ENCODE data around the gene GSTT2.

GRCh38 chr22:24009227-24010017 is 29.5 kb downstream of the GSTT2 start:
- TF ChIP-seq, protein P1, sequence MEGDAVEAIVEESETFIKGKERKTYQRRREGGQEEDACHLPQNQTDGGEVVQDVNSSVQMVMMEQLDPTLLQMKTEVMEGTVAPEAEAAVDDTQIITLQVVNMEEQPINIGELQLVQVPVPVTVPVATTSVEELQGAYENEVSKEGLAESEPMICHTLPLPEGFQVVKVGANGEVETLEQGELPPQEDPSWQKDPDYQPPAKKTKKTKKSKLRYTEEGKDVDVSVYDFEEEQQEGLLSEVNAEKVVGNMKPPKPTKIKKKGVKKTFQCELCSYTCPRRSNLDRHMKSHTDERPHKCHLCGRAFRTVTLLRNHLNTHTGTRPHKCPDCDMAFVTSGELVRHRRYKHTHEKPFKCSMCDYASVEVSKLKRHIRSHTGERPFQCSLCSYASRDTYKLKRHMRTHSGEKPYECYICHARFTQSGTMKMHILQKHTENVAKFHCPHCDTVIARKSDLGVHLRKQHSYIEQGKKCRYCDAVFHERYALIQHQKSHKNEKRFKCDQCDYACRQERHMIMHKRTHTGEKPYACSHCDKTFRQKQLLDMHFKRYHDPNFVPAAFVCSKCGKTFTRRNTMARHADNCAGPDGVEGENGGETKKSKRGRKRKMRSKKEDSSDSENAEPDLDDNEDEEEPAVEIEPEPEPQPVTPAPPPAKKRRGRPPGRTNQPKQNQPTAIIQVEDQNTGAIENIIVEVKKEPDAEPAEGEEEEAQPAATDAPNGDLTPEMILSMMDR (IDR thresholded peaks at IDR 0.05 in 8 of 11, conservative IDR thresholded peaks at IDR 0.05 in 3 of 11) = no peak
- TF ChIP-seq POLR2AphosphoS5 (IDR thresholded peaks at IDR 0.05) (no peak), POLR2A (IDR thresholded peaks at IDR 0.05) (no peak)
